DND-41 (cell line): Measurements from ENCODE around the gene CCL3.
"Not testable (repeated sequence)": the region's sequence is repeated elsewhere in the genome, so short reads cannot be mapped to it uniquely, and the experiment has no call there.

Experiments
- ATAC-seq: fragments of 200-7000 bp; cut with Tn5 transposase; 3 replicates; pipeline ENCODE4 v1.9.1; 2021; ENCODE audit warnings: low read depth; ENCODE audit not compliant: insufficient read depth
- DNase-seq: peaks from one replicate; pipeline ENCODE4 v3.0.0-alpha.2; 2020
- H2AFZ ChIP-seq: 2 replicates; pipeline ENCODE4 v1.6.0; 2012; ENCODE audit warnings: low read depth, low read length
- H3K27ac ChIP-seq: 2 replicates; pipeline ENCODE4 v1.5.1; 2012; ENCODE audit warnings: low read length, inconsistent platforms
- H3K27me3 ChIP-seq: fragments of 200-600 bp; sonication (generic); 2 replicates; pipeline ENCODE4 v1.6.0; 2012; ENCODE audit warnings: low read length, mild to moderate bottlenecking, inconsistent platforms; ENCODE audit not compliant: insufficient read depth, poor library complexity
- H3K36me3 ChIP-seq: 2 replicates; pipeline ENCODE4 v1.5.1; 2012; ENCODE audit warnings: low read length, inconsistent platforms; ENCODE audit not compliant: insufficient read depth
- H3K4me1 ChIP-seq: 2 replicates; pipeline ENCODE4 v1.5.1; 2012; ENCODE audit warnings: mild to moderate bottlenecking, low read length; ENCODE audit not compliant: insufficient read depth
- H3K4me2 ChIP-seq: 2 replicates; pipeline ENCODE4 v1.6.0; 2012; ENCODE audit warnings: mild to moderate bottlenecking, moderate library complexity, low read length, inconsistent platforms; ENCODE audit not compliant: insufficient read depth
- H3K4me3 ChIP-seq, 2 experiments: fragments of 200-600 bp in 1 of 2; shearing (Covaris generic) in 1 of 2; 2 replicates each; pipeline ENCODE4 v1.5.1; 2012 to 2016; ENCODE audit warnings: inconsistent platforms in 2 of 2, low read length in 2 of 2, mild to moderate bottlenecking in 2 of 2, low read depth in 1 of 2, moderate library complexity in 1 of 2
- H3K79me2 ChIP-seq: 2 replicates; pipeline ENCODE4 v1.6.0; 2012; ENCODE audit warnings: low read length, inconsistent platforms; ENCODE audit not compliant: insufficient read depth
- H3K9ac ChIP-seq: 2 replicates; pipeline ENCODE4 v1.6.0; 2012; ENCODE audit warnings: low read depth, mild to moderate bottlenecking, inconsistent platforms, low read length, moderate library complexity
- H3K9me3 ChIP-seq: 2 replicates; pipeline ENCODE4 v1.5.1; 2012; ENCODE audit warnings: low read length, moderate library complexity, mild to moderate bottlenecking, inconsistent platforms; ENCODE audit not compliant: insufficient read depth, severe bottlenecking
- H4K20me1 ChIP-seq: 2 replicates; pipeline ENCODE4 v1.6.0; 2012; ENCODE audit warnings: low read length; ENCODE audit not compliant: insufficient read depth
- EZH2 ChIP-seq: IDR thresholded peaks from 3 replicates; pipeline ENCODE4 v1.6.1; 2012; ENCODE audit warnings: borderline replicate concordance, low read depth, mild to moderate bottlenecking, moderate library complexity, low read length, inconsistent platforms; ENCODE audit not compliant: severe bottlenecking
- TF ChIP-seq, protein P1 (sequence below): IDR thresholded peaks from 2 replicates; pipeline ENCODE4 v1.5.1; 2012; ENCODE audit warnings: borderline replicate concordance, low read length, moderate library complexity, mild to moderate bottlenecking; ENCODE audit not compliant: poor library complexity, severe bottlenecking; ENCODE audit errors: extremely low read depth

CCL3 gene

GRCh38 chr17:36123431-36123830, 33.5 kb upstream of the CCL3 start:
- H3K9me3 ChIP-seq, result peaks cover 22% of the 10 kb centered on the region

GRCh38 chr17:36121099-36121498, 31.2 kb upstream of the CCL3 start:
- H3K36me3 ChIP-seq, H3K4me3 ChIP-seq, H3K4me2 ChIP-seq, H3K79me2 ChIP-seq, H3K27me3 ChIP-seq, H3K27ac ChIP-seq, H2AFZ ChIP-seq, DNase-seq, ATAC-seq, H3K9ac ChIP-seq, H3K4me1 ChIP-seq, H4K20me1 ChIP-seq: not testable (repeated sequence)
- H3K9me3 ChIP-seq, result peaks cover 20% of the 10 kb centered on the region

More at GRCh38 chr17:36123431-36123830, 33.5 kb upstream of the CCL3 start:
- Histone ChIP-seq H3K9ac (no peak overlapping the region), H3K27ac (no peak overlapping the region), H3K27me3 (no peaks in the 10 kb centered on the region), H3K4me1 (peaks cover 13% of the 10 kb centered on the region), H2AFZ (no peak overlapping the region), H3K36me3 (peaks cover 5% of the 10 kb centered on the region; the same call in 1 of the 2 replicates), H4K20me1 (no peaks in the 10 kb centered on the region), H3K4me2 (no peak overlapping the region), H3K79me2 (no peaks in the 10 kb centered on the region), H3K4me3 (no peak overlapping the region)
- no peak for TF ChIP-seq EZH2
- TF ChIP-seq, protein P1, sequence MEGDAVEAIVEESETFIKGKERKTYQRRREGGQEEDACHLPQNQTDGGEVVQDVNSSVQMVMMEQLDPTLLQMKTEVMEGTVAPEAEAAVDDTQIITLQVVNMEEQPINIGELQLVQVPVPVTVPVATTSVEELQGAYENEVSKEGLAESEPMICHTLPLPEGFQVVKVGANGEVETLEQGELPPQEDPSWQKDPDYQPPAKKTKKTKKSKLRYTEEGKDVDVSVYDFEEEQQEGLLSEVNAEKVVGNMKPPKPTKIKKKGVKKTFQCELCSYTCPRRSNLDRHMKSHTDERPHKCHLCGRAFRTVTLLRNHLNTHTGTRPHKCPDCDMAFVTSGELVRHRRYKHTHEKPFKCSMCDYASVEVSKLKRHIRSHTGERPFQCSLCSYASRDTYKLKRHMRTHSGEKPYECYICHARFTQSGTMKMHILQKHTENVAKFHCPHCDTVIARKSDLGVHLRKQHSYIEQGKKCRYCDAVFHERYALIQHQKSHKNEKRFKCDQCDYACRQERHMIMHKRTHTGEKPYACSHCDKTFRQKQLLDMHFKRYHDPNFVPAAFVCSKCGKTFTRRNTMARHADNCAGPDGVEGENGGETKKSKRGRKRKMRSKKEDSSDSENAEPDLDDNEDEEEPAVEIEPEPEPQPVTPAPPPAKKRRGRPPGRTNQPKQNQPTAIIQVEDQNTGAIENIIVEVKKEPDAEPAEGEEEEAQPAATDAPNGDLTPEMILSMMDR, result no peak
- no peak for DNase-seq
- no peak for ATAC-seq

DNA sequence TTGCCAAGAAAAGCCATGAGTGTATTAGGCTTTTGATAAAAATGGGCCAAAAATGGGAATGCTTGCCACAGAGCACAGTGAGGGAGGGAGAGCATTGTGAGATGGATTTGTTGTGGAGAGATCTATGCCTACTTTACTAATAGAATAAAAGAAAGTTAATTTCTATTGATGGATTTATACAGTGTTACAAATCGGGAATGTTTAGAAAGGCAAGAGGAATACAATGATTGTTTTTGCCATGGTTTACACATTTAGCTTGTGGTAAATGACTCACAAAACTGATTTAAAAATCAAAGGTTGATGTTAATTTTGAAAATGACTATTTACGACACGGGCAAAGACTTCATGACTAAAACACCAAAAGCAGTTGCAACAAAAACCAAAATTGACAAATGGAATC, 30.3 kb upstream of the CCL3 start:
- no peak for DNase-seq
- Histone ChIP-seq H2AFZ (no peak overlapping the region), H3K36me3 (peaks cover 4% of the 10 kb centered on the region; the same call in 1 of the 2 replicates), H3K27ac (no peak overlapping the region), H3K9ac (no peak overlapping the region), H3K4me3 (no peak overlapping the region), H3K27me3 (no peaks in the 10 kb centered on the region), H3K4me2 (no peak overlapping the region), H3K79me2 (no peaks in the 10 kb centered on the region), H4K20me1 (no peaks in the 10 kb centered on the region), H3K9me3 (peaks cover 11% of the 10 kb centered on the region), H3K4me1 (no peaks in the 10 kb centered on the region)
- TF ChIP-seq, protein P1, result no peak
- no peak for TF ChIP-seq EZH2
- ATAC-seq, result no peak

DNA sequence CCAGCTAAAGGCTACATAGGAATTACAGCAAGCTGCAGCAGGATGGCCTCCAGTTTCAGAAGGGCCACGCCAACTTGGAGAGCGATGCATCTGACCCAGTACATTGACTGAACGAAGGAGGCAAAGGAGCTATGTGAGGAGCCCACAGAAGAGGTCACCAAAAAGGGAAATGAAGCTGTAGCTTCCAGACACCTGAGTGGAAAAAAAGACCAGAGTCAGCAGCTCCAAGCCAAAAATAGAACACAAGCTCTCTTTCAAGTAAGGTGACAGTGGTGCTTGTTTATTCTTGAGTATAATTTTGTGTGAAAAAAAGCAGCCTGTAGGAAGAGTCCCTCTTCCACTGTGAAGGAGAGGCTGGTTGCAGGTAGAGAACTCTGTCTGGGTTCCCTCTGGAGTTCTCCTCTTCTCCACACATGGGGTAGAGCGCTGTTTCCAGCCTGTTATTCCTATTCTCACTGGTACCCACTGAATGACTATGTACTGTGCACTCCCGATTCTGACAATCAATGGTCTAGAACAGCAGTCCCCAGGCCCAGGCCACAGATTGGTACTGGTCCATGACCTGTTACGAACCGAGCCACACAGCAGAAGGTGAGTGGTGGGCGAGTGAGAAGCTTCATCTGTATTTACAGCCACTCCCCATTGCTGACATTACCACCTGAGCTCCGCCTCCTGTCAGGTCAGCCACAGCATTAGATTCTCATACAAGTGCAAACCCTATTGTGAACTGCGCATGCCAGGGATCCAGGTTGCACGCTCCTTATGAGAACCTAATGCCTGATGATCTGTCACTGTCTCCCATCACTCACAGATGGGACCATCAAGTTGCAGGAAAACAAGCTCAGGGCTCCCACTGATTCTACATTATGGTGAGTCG, 28.8 kb upstream of the CCL3 start:
- H2AFZ ChIP-seq, result no peak overlapping the region
- no peaks in the 10 kb centered on the region for H3K27me3 ChIP-seq
- H3K79me2 ChIP-seq, result no peaks in the 10 kb centered on the region
- ATAC-seq, result no peak
- peaks cover 3% of the 10 kb centered on the region for H3K9me3 ChIP-seq
- H4K20me1 ChIP-seq, result no peaks in the 10 kb centered on the region
- DNase-seq, result no peak
- no peak overlapping the region for H3K27ac ChIP-seq
- no peaks in the 10 kb centered on the region for H3K36me3 ChIP-seq
- H3K4me2 ChIP-seq, result no peak overlapping the region
- no peak overlapping the region for H3K9ac ChIP-seq
- H3K4me1 ChIP-seq, result no peaks in the 10 kb centered on the region
- no peak overlapping the region for H3K4me3 ChIP-seq
- no peak for TF ChIP-seq EZH2
- TF ChIP-seq, protein P1, result no peak
